Neural crest cell (in vitro differentiated cells): ENCODE data around the gene CNST. TPM values are rescaled to one million over a fixed set of nuclear protein-coding genes. Genes with fewer than 3 reads are reported as not detected.

Experiments
- DNase-seq: peaks from one replicate; pipeline ENCODE4 v3.0.0; 2021; ENCODE audit warnings: low read depth, mixed read lengths, low spot score
- H3K27ac Mint-ChIP-seq: one replicate; pipeline ENCODE4 v1.8.0; 2021; ENCODE audit warnings: mild to moderate bottlenecking, mixed read lengths; ENCODE audit not compliant: unreplicated experiment
- H3K27me3 Mint-ChIP-seq: 2 replicates; pipeline ENCODE4 v1.8.0; 2021; ENCODE audit warnings: low read depth, mild to moderate bottlenecking, mixed read lengths
- H3K36me3 Mint-ChIP-seq: 2 replicates; pipeline ENCODE4 v1.8.0; 2021; ENCODE audit warnings: low read depth, mild to moderate bottlenecking, mixed read lengths
- H3K4me1 Mint-ChIP-seq: 2 replicates; pipeline ENCODE4 v1.8.0; 2021; ENCODE audit warnings: mixed read lengths
- H3K4me3 Mint-ChIP-seq: one replicate; pipeline ENCODE4 v1.8.0; 2021; ENCODE audit warnings: mild to moderate bottlenecking, mixed read lengths
- H3K9me3 Mint-ChIP-seq: 2 replicates; pipeline ENCODE4 v1.8.0; 2021; ENCODE audit warnings: mixed read lengths
- CTCF ChIP-seq: fragments of 200-600 bp; sonication (generic); conservative IDR thresholded peaks from 2 replicates; pipeline ENCODE4 v1.5.0; 2021; ENCODE audit warnings: antibody characterized with exemption, mild to moderate bottlenecking
- total RNA-seq: library from RNA; stranded (reverse); gene quantifications from 2 replicates; pipeline ENCODE4 v1.2.1, GENCODE V29; 2021

Gene CNST
- total RNA-seq, 1 donor from 2014 or later, result 20.5 TPM

- no peak overlapping the region for H3K4me3 Mint-ChIP-seq
- H3K27me3 Mint-ChIP-seq, result no peaks in the 10 kb centered on the region
- H3K9me3 Mint-ChIP-seq, result no peaks in the 10 kb centered on the region
- DNase-seq, result no peak
- no peak overlapping the region for H3K27ac Mint-ChIP-seq
- H3K36me3 Mint-ChIP-seq, result peaks cover 5% of the 10 kb centered on the region
- no peak for TF ChIP-seq CTCF
- H3K4me1 Mint-ChIP-seq, result no peaks in the 10 kb centered on the region
Observed at GRCh38 chr1:246544001-246544400, 22.3 kb upstream of the CNST start.

GRCh38 chr1:246549665-246550064 lies 16.6 kb upstream of the CNST start:
- peaks cover 7% of the 10 kb centered on the region for H3K36me3 Mint-ChIP-seq
- H3K27ac Mint-ChIP-seq, result no peak overlapping the region
- TF ChIP-seq CTCF, result no peak
- no peak overlapping the region for H3K4me3 Mint-ChIP-seq
- no peaks in the 10 kb centered on the region for H3K9me3 Mint-ChIP-seq
- H3K4me1 Mint-ChIP-seq, result no peaks in the 10 kb centered on the region
- no peak for DNase-seq
- H3K27me3 Mint-ChIP-seq, result no peaks in the 10 kb centered on the region

- Mint-ChIP-seq H3K9me3 (no peaks in the 10 kb centered on the region), H3K4me3 (no peak overlapping the region), H3K27ac (no peak overlapping the region), H3K4me1 (no peaks in the 10 kb centered on the region), H3K27me3 (no peaks in the 10 kb centered on the region), H3K36me3 (peaks cover 10% of the 10 kb centered on the region)
- no peak for TF ChIP-seq CTCF
- DNase-seq, result no peak
Observed at GRCh38 chr1:246550402-246550801, 15.9 kb upstream of the CNST start.

- H3K27ac Mint-ChIP-seq, result no peak overlapping the region
- H3K27me3 Mint-ChIP-seq, result no peaks in the 10 kb centered on the region
- no peaks in the 10 kb centered on the region for H3K4me1 Mint-ChIP-seq
- peaks cover 13% of the 10 kb centered on the region for H3K36me3 Mint-ChIP-seq
- no peak overlapping the region for H3K4me3 Mint-ChIP-seq
- no peaks in the 10 kb centered on the region for H3K9me3 Mint-ChIP-seq
- no peak for TF ChIP-seq CTCF
- no peak for DNase-seq
Observed at GRCh38 chr1:246552110-246552509, 14.1 kb upstream of the CNST start.

- no peak overlapping the region for H3K4me3 Mint-ChIP-seq
- no peak for DNase-seq
- no peaks in the 10 kb centered on the region for H3K9me3 Mint-ChIP-seq
- no peaks in the 10 kb centered on the region for H3K27me3 Mint-ChIP-seq
- no peaks in the 10 kb centered on the region for H3K4me1 Mint-ChIP-seq
- peaks cover 13% of the 10 kb centered on the region for H3K36me3 Mint-ChIP-seq
- no peak overlapping the region for H3K27ac Mint-ChIP-seq
- no peak for TF ChIP-seq CTCF
Observed at GRCh38 chr1:246554201-246554600, 12.1 kb upstream of the CNST start.

- Mint-ChIP-seq H3K4me1 (no peaks in the 10 kb centered on the region), H3K27ac (no peak overlapping the region), H3K27me3 (no peaks in the 10 kb centered on the region), H3K36me3 (peaks cover 10% of the 10 kb centered on the region), H3K9me3 (no peaks in the 10 kb centered on the region), H3K4me3 (no peak overlapping the region)
- TF ChIP-seq CTCF, result no peak
- DNase-seq, result no peak
Observed at GRCh38 chr1:246558041-246558440, 8.2 kb upstream of the CNST start.
